Spleen (tissue), 11 donors: ENCODE measurements around the gene STUM. TPM values are rescaled to one million over a fixed set of nuclear protein-coding genes. Genes with fewer than 3 reads are reported as not detected.

Source experiments
- DNase-seq: peaks from one replicate; pipeline ENCODE4 v3.0.0-alpha.2; 2020
- H3K27ac ChIP-seq, 8 donors: fragments of 200-600 bp; sonication (generic) in 7 of 8; 1 replicate in 4 of 8; 2 replicates in 4 of 8; pipeline versions ENCODE4 v1.5.0 to v1.8.0; 2016 to 2021; ENCODE audit warnings: inconsistent platforms in 4 of 8, mild to moderate bottlenecking in 4 of 8, moderate library complexity in 1 of 8
- H3K27me3 ChIP-seq, 7 donors: fragments of 200-600 bp; sonication (generic) in 6 of 7; replicated peaks in 1 of 7; 1 replicate in 4 of 7; 2 replicates in 3 of 7; pipeline versions ENCODE4 v1.5.0 to v1.8.0; 2016 to 2021; ENCODE audit warnings: inconsistent platforms in 3 of 7, mild to moderate bottlenecking in 1 of 7
- H3K36me3 ChIP-seq, 6 donors: fragments of 200-600 bp; sonication (generic) in 5 of 6; 1 replicate in 4 of 6; 2 replicates in 2 of 6; pipeline versions ENCODE4 v1.5.0 to v1.8.0; 2016 to 2021; ENCODE audit warnings: inconsistent platforms in 2 of 6
- H3K4me1 ChIP-seq, 6 donors: fragments of 200-600 bp; sonication (generic) in 5 of 6; 1 replicate in 3 of 6; 2 replicates in 3 of 6; pipeline versions ENCODE4 v1.5.0 to v1.8.0; 2016 to 2021; ENCODE audit warnings: inconsistent platforms in 3 of 6
- H3K4me3 ChIP-seq, 8 donors: fragments of 200-600 bp; sonication (generic) in 7 of 8; 1 replicate in 4 of 8; 2 replicates in 4 of 8; pipeline versions ENCODE4 v1.5.0 to v1.8.0; 2016 to 2021; ENCODE audit warnings: inconsistent platforms in 4 of 8, mild to moderate bottlenecking in 4 of 8, moderate library complexity in 2 of 8
- H3K9me3 ChIP-seq, 8 donors: fragments of 200-600 bp; sonication (generic) in 7 of 8; 1 replicate in 4 of 8; 2 replicates in 4 of 8; pipeline versions ENCODE4 v1.5.0 to v1.8.0; 2016 to 2021; ENCODE audit warnings: inconsistent platforms in 4 of 8
- POLR2A ChIP-seq, 3 donors: fragments of 450-650 bp; IDR thresholded peaks; one replicate each; pipeline ENCODE4 v1.5.1; 2017; ENCODE audit warnings: antibody characterized with exemption in 3 of 3, mild to moderate bottlenecking in 1 of 3
- POLR2AphosphoS5 ChIP-seq, 3 donors: sonication (generic); formaldehyde crosslinking; IDR thresholded peaks; one replicate each; pipeline ENCODE4 v1.5.1; 2017; ENCODE audit warnings: antibody characterized with exemption in 3 of 3
- WGBS, 5 donors: extraction: QIAGEN DNeasy Blood & Tissue Kit in 3 of 5; methylation state at CpG; one replicate each; pipeline versions ENCODE4 v1.1.5 to v1.1.7; 2013 to 2018; 5-methylcytosine and 5-hydroxymethylcytosine counted together
- intact Hi-C: fragments of 100-400 bp; cut with DNase I; formaldehyde crosslinking; loops from one replicate; pipeline ENCODE4 v1.15.0; 2023; ENCODE audit warnings: low total_unique reads
- polyA plus RNA-seq, 3 donors: library from polyadenylated mRNA; stranded (reverse); fragments of 200-250 nt; gene quantifications; one replicate each; pipeline ENCODE4 v1.2.1, GENCODE V29; 2013
- total RNA-seq, 7 donors: library from RNA; depleted of rRNA in 3 of 7; stranded (reverse); fragments of >200 nt in 3 of 7; fragmentation: NEBNext Ultra II Directional in 4 of 7; extraction: Animal tissue kit (Norgen Biotek cat#: 25700) in 4 of 7; gene quantifications; one replicate each; pipeline versions ENCODE4 v1.1.0 to v1.2.1, GENCODE V29; 2016 to 2021
- TF ChIP-seq, protein P1 (sequence below), 11 experiments: fragments of 200-600 bp in 7 of 11; fragments of 450-650 bp in 4 of 11; sonication (generic) in 4 of 11; IDR thresholded peaks in 8 of 11; conservative IDR thresholded peaks in 3 of 11; 1 replicate in 7 of 11; 2 replicates in 4 of 11; pipeline versions ENCODE4 v1.4.0 to v1.8.0; 2016 to 2021; ENCODE audit warnings: antibody characterized with exemption in 11 of 11, inconsistent platforms in 4 of 11, mild to moderate bottlenecking in 1 of 11
- donor health status: healthy with polysubstance abuse.
- donor health status: DM: no; HTN: no; CAD: no; lungs with moderate emphysema.
- donor health status: DM: no; HTN: no; CAD: no.
- donor health status: Bipolar disorder and iron deficiency.
- donor health status: healthy.
- donor health status: DM: no; HTN: no; CAD: no.
- donor health status: DM: yes; HTN: yes; CAD: no.

The STUM gene
- total and polyA plus RNA-seq, 10 donors: 0.11 to 2.8 (median 0.49) TPM

DNA sequence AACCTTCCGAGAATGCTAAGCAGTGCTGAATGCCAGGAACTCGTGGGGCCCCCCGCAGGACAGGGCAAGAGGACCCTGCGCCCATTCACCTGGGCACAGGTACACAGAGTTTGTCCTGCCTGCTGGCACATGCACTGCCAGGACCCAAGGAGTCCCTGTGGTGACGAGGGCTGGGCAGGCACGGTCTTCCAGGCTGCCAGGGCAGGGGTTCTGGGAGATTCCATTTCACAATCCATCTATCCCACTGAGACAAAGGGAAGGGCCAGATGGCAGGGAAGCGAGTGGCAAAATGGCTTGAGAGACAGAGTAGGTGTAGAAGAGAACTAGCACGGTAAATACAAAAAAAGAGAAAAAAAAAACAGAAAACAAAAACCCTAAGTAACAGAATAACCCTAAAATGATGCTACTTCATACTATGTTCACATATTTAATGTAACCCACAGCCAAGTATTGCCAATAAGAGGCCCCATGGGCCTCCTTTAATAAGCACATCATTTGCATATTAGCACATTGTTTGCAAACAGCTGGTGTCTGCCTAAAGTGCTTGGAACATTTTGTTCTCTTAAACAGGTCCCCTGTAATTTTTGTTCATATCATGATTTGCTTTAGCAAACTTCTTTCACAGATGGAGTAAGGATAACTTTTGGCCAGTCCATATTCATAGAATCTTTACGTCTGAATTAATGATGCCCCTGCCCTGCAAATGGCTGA, 83.8 kb downstream of the STUM start:
- 88 to 92% (median 90%) methylated on average over 9 of the region's 9 CpGs for WGBS, 5 donors
- Histone ChIP-seq H3K27me3 (no peaks in the 10 kb centered on the region), H3K4me3 (no peak overlapping the region), H3K27ac (peak overlapping the region in 7 of 8 donors; percentile 5 to 86 (median 79)), H3K9me3 (no peaks in the 10 kb centered on the region), H3K4me1 (peaks cover 19 to 68% (median 50%) of the 10 kb centered on the region in 6 donors), H3K36me3 (peaks cover 0 to 77% (median 31%) of the 10 kb centered on the region in 6 donors)
- peak; percentile 78 for DNase-seq
- TF ChIP-seq POLR2A (IDR thresholded peaks at IDR 0.05): no peak
- peak in 1 of 3 donors; percentile 6 for TF ChIP-seq POLR2AphosphoS5 (IDR thresholded peaks at IDR 0.05)
- TF ChIP-seq, protein P1, sequence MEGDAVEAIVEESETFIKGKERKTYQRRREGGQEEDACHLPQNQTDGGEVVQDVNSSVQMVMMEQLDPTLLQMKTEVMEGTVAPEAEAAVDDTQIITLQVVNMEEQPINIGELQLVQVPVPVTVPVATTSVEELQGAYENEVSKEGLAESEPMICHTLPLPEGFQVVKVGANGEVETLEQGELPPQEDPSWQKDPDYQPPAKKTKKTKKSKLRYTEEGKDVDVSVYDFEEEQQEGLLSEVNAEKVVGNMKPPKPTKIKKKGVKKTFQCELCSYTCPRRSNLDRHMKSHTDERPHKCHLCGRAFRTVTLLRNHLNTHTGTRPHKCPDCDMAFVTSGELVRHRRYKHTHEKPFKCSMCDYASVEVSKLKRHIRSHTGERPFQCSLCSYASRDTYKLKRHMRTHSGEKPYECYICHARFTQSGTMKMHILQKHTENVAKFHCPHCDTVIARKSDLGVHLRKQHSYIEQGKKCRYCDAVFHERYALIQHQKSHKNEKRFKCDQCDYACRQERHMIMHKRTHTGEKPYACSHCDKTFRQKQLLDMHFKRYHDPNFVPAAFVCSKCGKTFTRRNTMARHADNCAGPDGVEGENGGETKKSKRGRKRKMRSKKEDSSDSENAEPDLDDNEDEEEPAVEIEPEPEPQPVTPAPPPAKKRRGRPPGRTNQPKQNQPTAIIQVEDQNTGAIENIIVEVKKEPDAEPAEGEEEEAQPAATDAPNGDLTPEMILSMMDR (IDR thresholded peaks at IDR 0.05 in 8 of 11, conservative IDR thresholded peaks at IDR 0.05 in 3 of 11): no peak
- intact Hi-C loops: loop anchor here (5.0 kb wide), 1 partner anchor 195 kb away; no protein-coding TSS in a partner anchor

DNA sequence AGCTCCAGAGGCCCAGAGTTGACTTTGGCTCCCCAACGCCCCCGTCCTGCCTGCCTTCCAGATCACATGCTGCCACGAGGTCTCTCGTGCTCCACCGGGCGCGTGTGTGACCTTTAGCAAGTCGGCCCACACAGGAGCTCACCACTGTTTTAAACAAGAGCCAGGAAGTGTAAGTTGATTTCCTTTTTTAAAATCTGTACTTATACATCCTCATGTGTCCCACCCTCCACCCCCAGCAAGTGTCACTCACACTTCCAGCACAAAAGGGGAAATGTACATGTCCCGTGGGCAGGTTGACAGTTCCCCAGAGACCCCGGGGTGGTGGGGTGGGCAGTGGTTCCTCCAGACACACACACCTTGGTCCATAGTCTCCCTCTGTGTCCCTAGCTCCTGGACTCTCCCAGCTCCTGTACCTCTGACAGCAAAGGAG, 84.4 kb downstream of the STUM start:
- Histone ChIP-seq H3K27ac (peak overlapping the region in 7 of 8 donors; percentile 5 to 86 (median 79)), H3K27me3 (no peaks in the 10 kb centered on the region), H3K4me1 (peaks cover 19 to 71% (median 53%) of the 10 kb centered on the region in 6 donors), H3K36me3 (peaks cover 0 to 83% (median 37%) of the 10 kb centered on the region in 6 donors), H3K9me3 (no peaks in the 10 kb centered on the region), H3K4me3 (no peak overlapping the region)
- peak; percentile 86 for DNase-seq
- WGBS, 5 donors: 31 to 55% (median 41%) methylated on average over 10 of the region's 10 CpGs
- intact Hi-C loops: loop anchor here (5.0 kb wide), 1 partner anchor 194 kb away; no protein-coding TSS in a partner anchor
- peak in 1 of 3 donors; percentile 19 for TF ChIP-seq POLR2A (IDR thresholded peaks at IDR 0.05)
- TF ChIP-seq POLR2AphosphoS5 (IDR thresholded peaks at IDR 0.05): peak; percentile 64 to 75 (median 72)
- TF ChIP-seq, protein P1 (IDR thresholded peaks at IDR 0.05 in 8 of 11, conservative IDR thresholded peaks at IDR 0.05 in 3 of 11): no peak

DNA sequence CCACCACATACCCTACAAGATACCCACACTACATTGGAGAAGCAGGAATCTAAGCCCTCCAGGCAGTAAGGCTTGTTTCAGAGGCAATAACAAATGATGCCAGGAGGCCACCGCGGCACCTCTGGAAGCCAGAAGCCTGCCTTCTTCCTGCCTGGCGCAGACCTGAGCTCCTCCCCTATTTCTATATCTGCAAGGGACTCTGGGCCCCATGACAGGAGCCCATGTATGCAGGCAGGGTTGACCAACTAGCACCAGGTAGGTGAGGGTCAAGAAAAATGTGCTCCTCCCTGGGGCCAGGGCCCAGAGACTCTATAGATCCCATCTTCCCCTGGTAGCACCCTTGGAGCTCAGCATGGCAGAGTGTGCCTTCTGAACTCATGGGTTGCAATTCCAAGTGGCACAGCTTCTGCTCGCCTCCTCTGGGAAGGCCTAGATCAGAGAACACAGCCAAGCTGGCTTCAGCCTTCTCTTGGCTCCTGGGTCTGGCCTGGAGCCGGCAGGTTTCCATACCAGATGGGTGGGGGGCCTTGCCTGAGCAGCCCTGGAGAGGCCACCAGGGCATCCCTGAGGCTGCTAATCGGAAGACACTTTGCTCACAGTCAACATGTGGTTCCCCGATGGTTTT, 85.1 kb downstream of the STUM start:
- H3K27me3 ChIP-seq: no peaks in the 10 kb centered on the region
- no peak for TF ChIP-seq POLR2AphosphoS5 (IDR thresholded peaks at IDR 0.05)
- TF ChIP-seq, protein P1 (IDR thresholded peaks at IDR 0.05 in 8 of 11, conservative IDR thresholded peaks at IDR 0.05 in 3 of 11): no peak
- peak; percentile 68 for DNase-seq
- 30 to 53% (median 39%) methylated on average over 7 of the region's 7 CpGs for WGBS, 5 donors
- intact Hi-C loops: loop anchor here (5.0 kb wide), 1 partner anchor 194 kb away; no protein-coding TSS in a partner anchor
- no peak overlapping the region for H3K4me3 ChIP-seq
- H3K36me3 ChIP-seq: peaks cover 0 to 90% (median 44%) of the 10 kb centered on the region in 6 donors
- H3K4me1 ChIP-seq: peaks cover 19 to 78% (median 57%) of the 10 kb centered on the region in 6 donors
- peak overlapping the region in 6 of 8 donors; percentile 48 to 86 (median 80) for H3K27ac ChIP-seq
- no peaks in the 10 kb centered on the region for H3K9me3 ChIP-seq
